ENCODE data around the gene RPTOR.

DNA sequence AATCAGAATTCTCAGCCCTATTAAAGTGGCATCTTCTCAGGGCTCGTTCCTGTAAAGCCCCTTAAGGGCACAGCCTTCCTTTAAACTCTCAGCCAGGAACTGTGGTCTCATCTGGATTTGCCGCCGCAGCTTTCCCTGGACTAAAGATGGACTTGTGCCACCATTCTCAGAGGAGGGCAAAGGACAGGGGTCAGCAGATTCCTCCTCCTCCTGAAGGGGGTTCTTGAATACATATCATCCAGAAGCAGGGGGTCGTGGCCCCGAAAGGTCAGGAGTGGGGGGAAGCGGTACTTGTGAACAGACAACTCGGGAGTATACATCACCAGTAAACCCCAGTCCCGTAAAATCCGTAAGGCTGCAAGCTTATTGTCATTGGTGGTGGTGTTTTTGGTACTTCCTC is 174.8 kb downstream of the RPTOR start:
- TF ChIP-seq GATA3 (IDR thresholded peaks at IDR 0.05; ENCODE audit: low read depth, low read length) = no peak
- TF ChIP-seq GATA2 (IDR thresholded peaks at IDR 0.05; ENCODE audit: low read depth, low read length) = no peak
